CD4-positive, alpha-beta T cell treated with Interleukin-4 for 1 hour (primary cell): ENCODE measurements around the gene EP300.
"Not testable (repeated sequence)": the region's sequence is repeated elsewhere in the genome, so short reads cannot be mapped to it uniquely, and the experiment has no call there.

ENCODE experiments used
- DNase-seq, 2 donors: peaks; one replicate each; pipeline ENCODE4 v3.0.0-alpha.2; 2020 to 2022

Gene EP300

DNA sequence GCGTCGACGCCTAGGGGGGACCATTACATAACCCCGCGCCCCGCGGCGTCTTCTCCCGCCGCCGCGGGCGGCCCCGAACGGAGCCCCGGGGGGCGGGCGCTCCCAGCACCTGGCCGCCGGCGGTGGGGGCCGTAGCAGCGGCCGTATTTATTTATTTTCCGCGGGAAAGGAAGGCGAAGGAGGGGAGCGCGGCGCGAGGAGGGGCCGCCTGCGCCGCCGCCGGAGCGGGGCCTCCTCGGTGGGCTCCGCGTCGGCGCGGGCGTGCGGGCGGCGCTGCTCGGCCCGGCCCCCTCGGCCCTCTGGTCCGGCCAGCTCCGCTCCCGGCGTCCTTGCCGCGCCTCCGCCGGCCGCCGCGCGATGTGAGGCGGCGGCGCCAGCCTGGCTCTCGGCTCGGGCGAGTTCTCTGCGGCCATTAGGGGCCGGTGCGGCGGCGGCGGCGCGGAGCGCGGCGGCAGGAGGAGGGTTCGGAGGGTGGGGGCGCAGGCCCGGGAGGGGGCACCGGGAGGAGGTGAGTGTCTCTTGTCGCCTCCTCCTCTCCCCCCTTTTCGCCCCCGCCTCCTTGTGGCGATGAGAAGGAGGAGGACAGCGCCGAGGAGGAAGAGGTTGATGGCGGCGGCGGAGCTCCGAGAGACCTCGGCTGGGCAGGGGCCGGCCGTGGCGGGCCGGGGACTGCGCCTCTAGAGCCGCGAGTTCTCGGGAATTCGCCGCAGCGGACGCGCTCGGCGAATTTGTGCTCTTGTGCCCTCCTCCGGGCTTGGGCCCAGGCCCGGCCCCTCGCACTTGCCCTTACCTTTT lies at the start of gene EP300:
Gene EP300 (plus strand): TSS at position 570 of the 795 bp plus-strand sequence. CDS start 413 bp downstream, outside the sequence.
- DNase-seq = peak; percentile 92

GRCh38 chr22:41043722-41044121 lies 48.7 kb upstream of the EP300 start:
- DNase-seq = peak in 1 of 2 donors; percentile 14

- not testable (repeated sequence) for DNase-seq
These were observed 46.8 kb upstream of the EP300 start for GRCh38 chr22:41045575-41045974.

DNA sequence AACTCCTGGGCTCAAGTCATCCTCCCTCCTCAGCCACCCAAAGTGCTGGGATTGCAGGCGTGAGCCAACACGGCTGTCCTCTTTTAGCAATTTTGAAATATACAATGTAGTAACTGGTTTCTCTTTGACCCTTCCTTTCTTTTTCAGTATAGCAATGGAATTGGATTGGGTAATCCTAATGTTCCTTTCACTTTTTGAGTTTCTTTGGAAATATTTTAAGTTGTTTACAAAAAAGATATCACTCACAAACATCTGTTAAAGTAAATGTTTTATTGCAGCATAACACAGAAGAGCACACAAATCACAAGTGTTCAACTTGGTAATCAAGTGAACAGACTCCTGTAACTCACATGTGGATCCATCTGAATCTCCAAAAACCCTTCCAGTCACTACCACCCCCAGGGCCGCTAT lies 44.6 kb upstream of the EP300 start:
- DNase-seq = no peak

GRCh38 chr22:41048345-41048744 lies 44.0 kb upstream of the EP300 start:
- not testable (repeated sequence) for DNase-seq

- DNase-seq = no peak
These were observed 43.3 kb upstream of the EP300 start for GRCh38 chr22:41048791-41049717.

GRCh38 chr22:41049795-41050194 lies 42.6 kb upstream of the EP300 start:
- not testable (repeated sequence) for DNase-seq

- no peak for DNase-seq
These were observed 41.5 kb upstream of the EP300 start for GRCh38 chr22:41050883-41051282.

GRCh38 chr22:41052661-41053490 lies 39.5 kb upstream of the EP300 start:
- DNase-seq = no peak

DNA sequence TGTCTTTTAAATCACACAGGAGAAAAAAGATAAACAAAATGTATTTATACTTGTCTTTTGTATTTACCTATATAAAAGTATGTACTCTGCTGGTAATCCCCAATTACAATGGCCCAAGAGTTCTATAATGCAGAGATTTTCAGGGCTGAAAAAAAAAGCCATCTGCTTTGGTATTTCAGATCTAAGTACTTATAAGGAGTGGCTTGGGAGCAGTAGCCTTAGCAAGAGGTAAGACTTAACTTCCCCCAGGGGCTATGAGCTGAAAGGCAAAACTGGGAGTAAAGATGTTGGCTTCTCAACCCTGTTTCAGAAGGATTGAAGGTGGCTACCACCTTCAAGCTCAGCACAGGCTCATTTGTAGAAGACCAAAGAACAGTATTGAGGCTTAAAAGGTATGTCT lies 35.3 kb upstream of the EP300 start:
- DNase-seq = no peak

GRCh38 chr22:41062146-41062545 lies 30.2 kb upstream of the EP300 start:
- no peak for DNase-seq

DNA sequence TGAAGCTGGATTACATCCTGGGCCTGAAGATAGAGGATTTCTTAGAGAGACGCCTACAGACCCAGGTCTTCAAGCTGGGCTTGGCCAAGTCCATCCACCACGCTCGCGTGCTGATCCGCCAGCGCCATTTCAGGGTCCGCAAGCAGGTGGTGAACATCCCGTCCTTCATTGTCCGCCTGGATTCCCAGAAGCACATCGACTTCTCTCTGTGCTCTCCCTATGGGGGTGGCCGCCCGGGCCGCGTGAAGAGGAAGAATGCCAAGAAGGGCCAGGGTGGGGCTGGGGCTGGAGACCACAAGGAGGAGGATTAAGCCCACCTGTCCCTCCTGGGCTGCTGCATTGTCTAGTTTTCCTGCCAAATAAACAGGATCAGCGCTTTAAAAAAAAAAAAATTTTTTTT lies 28.1 kb upstream of the EP300 start:
- not testable (repeated sequence) for DNase-seq

DNA sequence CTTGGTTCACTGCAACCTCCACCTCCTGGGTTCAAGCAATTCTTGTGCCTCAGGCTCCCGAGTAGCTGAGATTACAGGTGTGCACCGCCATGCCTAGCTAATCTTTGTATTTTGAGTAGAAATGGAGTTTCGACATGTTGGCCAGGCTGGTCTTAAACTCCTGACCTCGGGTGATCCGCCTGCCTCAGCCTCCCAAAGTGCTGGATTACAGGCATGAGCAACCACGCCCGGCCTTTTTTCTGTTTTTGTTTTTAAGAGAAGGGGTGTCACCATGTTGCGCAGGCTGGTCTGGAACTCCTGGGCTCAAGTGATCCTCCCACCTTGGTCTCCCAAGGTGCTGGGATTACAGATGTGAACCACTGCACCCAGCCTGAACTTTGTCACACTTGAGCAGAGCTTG lies 26.1 kb upstream of the EP300 start:
- not testable (repeated sequence) for DNase-seq

DNA sequence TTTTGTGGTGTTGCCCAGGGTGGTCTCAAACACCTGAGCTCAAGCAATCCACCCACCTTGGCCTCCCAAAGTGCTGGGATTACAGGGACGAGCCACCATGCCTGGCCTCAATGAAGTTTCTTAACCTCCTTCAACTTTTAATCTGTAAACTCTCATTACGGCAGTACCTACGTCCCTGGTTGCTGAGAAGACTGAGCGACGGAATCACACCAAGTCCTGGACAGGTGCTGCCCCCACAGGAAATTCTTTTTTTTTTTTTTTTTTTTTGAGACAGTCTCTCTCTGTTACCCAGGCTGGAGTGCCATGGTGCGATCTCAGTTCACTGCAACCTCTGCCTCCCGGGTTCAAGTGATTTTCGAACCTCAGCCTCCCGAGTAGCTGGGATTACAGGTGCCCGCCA lies 24.4 kb upstream of the EP300 start:
- DNase-seq = not testable (repeated sequence)

DNA sequence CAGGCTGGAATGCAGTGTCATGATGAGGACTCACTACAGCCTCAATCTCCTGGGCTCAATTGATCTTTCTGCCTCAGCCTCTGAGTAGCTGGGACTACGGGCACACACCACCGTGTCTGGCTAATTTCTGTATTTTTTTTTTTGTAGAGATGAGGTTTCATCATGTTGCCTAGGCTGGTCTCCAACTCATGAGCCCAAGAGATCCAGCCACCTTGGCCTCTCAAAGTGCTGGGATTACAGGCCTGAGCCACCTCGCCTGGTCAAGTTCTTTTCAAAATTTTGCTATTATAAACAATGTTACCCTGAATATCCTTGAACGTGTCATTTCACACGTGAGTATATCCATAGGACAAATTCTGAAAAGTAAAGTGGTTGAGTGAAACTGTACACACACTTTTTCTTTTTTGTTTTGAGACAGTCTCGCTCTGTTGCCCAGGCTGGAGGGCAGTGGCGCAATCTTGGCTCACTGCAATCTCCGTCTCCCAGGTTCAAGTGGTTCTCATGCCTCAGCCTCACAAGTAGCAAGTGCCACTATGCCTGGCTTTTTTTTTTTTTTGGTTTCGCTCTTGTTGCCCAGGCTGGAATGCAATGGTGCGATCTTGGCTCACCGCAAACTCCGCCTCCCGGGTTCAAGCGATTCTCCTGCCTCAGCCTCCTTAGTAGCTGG lies 21.6 kb upstream of the EP300 start:
- DNase-seq = no peak

DNA sequence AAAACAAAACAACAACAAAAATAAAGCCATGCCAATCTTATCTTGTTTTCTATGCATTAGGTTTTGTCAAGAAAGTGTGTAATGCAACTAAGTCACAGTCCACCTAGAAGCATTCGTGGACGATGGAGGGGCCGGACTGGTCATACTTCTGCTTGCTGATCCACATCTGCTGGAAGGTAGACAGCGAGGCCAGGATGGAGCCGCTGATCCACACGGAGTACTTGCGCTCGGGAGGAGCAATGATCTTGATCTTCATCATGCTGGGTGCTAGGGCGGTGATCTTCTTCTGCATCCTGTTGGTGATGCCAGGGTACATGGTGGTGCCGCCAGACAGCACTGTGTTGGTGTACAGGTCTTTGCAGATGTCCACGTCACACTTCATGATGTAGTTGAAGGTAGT lies 18.3 kb upstream of the EP300 start:
- no peak for DNase-seq

DNA sequence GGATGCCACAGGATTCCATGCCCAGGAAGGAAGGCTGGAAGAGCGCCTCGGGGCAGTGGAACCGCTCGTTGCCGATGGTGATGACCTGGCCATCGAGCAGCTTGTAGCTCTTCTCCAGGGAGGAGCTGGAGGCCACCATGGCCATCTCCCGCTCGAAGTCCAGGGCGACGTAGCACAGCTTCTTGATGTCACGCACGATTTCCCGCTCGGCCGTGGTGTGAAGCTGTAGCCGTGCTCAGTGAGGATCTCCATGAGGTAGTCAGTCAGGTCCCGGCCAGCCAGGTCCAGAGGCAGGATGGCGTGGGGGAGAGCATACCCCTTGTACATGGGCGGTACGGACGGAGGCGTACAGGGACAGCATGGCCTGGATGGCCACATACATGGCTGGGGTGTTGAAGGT lies 17.9 kb upstream of the EP300 start:
- DNase-seq = no peak

GRCh38 chr22:41074941-41075710 lies 17.3 kb upstream of the EP300 start:
- no peak for DNase-seq

DNA sequence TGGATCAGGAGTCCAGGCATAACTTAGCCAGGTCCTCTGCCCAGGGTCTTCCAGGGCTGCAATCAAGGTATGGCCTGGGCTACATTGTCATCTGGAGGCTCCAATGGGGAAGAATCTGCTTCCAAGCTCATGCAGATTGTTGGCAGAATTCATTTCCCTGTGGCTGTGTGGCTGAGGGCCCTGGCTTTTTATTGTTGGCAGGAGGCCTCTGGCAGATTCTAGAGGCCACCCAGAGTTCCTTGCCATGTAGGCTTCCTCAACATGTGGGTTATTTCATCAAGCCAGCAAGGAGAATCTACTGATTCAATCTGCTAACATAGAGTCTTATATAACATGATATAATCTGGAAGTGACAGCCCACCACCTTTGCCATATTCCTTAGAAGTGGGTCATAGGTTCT lies 16.4 kb upstream of the EP300 start:
- DNase-seq = no peak

GRCh38 chr22:41076857-41077256 lies 15.5 kb upstream of the EP300 start:
- DNase-seq = no peak

GRCh38 chr22:41078931-41079330 lies 13.5 kb upstream of the EP300 start:
- DNase-seq = peak in 1 of 2 donors; percentile 13
